GM19452 (cell line): ENCODE data around the gene DLGAP4.
"Not testable (repeated sequence)": the region's sequence is repeated elsewhere in the genome, so short reads cannot be mapped to it uniquely, and the experiment has no call there.

Experiments
- ATAC-seq: cut with Tn5 transposase; IDR thresholded peaks from one replicate; pipeline ENCODE4 v1.9.1; 2021; ENCODE audit not compliant: unreplicated experiment

The DLGAP4 gene

DNA sequence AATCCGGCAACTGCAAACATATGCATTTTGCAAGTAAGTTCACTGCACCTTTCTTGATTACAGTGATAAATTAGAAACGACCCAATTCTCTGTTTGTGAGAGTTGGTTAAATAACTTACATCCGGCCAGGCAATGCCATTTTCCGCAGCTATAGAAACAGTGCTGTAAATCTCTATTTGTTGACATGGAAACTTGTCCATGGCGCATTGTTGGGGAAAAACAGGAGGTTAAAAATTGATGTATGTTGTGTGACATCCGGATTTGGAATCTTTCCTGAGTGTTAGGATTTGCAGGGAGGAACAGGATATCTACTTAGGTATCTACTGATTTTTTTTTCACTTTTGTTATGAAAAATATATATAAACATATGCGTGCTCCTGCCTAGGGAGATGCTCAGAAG is 66.5 kb downstream of the DLGAP4 start:
- ATAC-seq = no peak

DNA sequence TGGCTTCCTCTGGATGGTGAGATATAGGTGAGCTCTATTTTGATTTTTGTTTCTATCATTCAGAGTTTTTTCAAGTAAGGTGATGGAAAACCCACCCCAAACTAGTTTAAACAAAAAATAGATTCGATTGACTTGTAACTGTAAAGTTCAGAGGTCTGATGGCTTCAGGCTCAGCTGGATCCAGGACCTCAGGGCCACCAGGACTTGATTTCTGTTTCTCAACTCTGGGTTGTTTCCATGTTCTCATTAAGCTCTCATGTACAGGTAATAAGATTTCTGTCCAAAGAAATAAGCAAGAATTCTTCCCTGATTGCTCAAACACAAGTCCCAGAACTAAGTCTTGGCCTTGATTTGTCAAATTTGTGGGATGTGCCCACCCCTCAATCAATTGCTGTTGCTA is 67.0 kb downstream of the DLGAP4 start:
- ATAC-seq = no peak

GRCh38 chr20:36374995-36375394 is 68.9 kb downstream of the DLGAP4 start:
- no peak for ATAC-seq

GRCh38 chr20:36377348-36378326 is 71.5 kb downstream of the DLGAP4 start:
- no peak for ATAC-seq

DNA sequence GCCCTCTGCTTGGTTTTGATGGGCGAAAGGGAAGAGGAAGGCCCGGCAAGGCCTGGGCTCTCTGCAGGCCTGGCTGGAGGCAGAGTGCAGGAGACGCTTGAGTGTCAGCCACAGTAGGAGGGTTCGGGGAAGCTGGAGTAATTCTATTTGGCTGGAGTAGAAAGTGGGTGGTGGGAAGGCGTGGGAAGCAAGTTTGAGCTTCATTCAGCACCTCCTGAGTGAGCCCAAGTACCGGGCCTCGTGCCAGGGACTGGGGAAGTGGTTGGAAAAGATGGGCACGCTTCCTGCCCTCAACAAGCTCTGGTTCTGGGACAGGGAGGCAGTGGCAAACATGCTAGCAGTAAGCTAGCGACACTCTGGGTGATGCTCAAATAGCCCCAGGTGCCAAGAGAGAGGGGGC is 72.5 kb downstream of the DLGAP4 start:
- no peak for ATAC-seq

DNA sequence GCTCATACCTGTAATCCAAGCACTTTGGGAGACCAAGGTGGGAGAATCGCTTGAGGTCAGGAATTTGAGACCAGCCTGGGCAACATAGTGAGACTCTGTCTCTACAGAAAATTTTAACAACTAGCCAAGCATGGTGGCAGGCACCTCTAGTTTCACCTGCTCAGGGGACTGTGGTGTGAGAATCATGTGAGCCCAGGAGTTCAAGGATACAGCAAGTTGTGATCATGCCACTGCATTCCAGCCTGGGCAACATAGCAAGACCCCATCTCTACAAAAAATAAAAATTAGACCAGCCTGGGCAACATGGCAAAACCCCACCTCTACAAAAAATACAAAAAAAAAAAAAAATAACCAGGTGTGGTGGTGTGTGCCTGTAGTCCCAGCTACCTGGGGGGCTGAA is 73.8 kb downstream of the DLGAP4 start:
- not testable (repeated sequence) for ATAC-seq

DNA sequence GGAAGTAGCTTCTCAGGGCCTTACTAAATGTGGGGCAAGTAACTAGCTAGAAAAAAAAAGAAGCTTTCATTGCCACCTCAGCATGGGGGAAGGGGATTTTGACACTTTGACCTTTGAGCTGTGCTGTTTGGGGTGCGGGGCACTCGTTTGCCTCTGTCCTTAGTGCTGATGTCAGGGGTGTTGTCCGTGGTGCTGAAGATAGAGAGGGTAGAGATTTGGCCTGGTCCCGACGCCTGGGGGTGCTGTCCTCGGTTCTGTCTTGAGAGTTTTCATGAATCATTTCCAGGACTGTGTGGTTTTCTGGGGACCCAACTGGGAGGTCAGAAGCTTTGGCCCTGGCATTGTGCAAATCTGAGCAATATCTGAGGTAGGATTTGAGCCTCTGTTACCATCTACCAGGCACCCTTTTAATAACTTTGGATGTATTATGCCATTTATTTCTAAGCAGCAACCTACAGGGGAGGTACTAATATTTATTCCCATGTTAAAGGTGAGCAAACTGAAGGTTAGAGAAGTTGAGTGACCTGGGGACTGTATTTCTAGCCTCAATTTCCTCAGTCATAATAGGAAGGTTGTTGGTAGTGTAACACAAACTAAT is 78.0 kb downstream of the DLGAP4 start:
- ATAC-seq = no peak

DNA sequence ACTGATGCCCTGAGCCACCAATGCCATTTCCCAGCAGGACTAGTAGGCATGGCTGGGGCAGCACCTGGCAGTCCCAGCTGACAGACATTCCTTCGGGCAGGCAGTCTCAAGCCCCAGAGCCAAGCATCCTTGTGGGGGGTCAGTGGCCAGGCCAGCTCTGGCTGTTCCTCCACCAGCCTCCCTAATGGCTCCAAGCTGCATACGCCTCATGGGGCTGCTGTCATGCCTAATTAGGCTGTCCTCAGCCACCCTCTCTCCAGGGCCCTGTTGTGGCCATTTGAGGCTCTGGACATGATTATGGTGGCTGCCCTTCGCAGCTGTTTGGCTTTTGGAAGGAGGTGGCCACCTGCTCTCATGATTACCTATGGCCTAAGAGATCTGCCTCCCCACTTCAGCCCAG is 79.4 kb downstream of the DLGAP4 start:
- ATAC-seq = no peak

- ATAC-seq = no peak
These were observed 80.1 kb downstream of the DLGAP4 start for GRCh38 chr20:36386236-36386635.

DNA sequence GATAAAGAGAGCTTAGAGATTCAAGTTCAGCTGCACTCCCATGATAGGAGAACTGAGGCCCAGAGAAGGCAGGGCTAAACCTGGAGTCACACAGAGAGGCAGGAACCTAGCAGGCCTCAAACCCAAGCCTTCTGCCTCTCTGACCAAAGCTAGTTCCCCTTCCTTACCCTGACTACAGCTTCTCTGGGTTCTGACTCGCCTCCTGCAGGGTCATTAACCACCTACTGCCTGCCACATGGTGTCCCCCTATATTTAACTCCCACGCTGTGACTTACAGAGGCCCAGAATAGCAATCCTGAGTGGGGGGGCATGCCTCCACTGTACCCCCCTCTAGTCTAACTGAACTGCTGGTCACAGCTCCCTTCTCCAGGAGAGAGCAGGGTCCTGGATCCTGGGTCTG is 84.1 kb downstream of the DLGAP4 start:
- ATAC-seq = no peak

DNA sequence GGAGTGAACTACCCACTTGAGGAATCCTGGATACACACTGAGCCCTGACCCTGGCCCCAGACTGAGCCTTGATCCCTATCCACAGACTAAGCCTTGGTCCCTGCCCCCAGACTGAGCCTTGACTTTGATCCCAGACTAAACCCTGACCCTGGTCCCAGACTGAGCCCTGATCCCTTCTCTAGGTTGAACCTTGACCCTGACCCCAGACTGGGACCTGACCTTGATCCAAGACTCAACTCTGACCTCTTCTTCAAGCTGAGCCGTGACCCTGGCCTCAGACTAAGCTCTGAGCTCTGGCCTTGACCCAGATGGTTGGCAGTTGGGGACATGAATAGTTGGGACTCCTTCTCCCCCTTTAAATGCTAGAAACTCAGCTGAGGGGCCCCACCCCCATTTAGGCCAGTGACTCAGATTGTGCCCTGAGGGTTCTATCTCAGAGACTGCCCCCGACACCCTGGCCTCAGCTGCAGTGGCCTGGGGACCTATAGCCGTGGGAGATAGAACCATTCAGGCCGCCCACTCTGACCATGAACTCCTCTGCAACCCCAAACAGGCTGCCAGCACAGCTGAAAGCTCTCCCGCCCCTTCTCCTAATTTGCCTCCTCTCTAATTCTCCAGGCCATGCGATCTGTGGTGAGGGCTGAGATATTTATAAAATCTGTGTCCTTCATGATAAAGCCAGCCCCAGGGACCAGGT is 84.7 kb downstream of the DLGAP4 start:
- no peak for ATAC-seq

DNA sequence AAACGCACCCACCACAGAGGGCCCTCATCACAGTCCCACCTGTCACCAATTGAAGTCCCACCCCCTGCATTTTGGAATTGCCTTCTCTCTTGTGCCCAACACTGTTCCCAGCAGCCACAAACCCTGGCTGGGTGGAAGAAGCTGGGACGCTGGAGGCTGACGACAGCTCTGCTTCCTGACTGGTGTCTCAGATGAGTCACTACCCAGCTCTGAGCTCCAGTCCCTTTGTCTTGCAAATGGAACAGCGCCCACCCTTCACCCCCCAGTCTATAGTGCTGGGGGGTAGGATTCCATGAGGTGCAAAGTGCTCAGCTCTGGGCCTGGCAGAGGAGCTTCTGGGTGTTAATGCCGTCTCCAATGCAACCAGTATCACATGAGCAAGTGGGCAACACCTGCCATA is 85.3 kb downstream of the DLGAP4 start:
- ATAC-seq = no peak

DNA sequence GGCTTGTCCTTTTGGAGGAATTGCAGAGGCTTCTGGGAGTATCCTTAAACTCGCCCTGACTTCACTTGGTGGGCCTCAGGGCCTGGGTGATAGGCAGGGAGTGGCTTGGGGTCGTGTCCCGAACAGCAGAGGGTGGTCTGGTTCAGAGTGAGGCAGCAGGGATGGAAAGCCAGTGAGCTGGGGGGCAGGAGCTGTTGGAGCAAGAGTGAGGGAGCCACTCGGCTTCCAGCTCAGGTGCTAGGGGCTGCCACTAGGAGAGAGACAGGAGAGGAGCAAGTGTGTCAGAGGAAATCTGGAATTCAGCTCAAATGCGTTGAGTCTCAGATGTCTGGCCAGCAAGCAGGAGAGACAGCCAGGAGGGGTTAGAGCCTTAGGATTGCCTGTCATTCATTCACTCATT is 85.8 kb downstream of the DLGAP4 start:
- ATAC-seq = no peak

DNA sequence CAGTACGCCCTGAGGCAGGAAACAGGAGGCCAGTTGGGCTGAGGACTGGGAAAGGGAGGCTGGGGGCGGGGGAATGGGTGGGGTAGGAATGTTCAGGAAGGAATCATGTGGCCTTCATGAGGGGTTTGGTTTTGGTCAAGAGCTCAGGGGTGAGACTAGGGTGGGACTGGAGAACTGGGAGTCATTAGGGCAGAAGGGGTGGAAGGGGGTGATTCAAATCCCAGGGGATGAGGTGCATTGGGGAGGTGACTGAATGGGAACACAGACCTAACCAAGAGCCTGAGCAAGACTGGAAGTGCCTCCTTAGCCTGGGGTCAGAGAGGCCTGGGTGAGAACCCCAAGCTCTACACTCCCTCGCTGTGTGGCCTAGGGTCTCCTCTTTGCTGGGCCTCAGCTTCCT is 86.8 kb downstream of the DLGAP4 start:
- ATAC-seq = no peak

DNA sequence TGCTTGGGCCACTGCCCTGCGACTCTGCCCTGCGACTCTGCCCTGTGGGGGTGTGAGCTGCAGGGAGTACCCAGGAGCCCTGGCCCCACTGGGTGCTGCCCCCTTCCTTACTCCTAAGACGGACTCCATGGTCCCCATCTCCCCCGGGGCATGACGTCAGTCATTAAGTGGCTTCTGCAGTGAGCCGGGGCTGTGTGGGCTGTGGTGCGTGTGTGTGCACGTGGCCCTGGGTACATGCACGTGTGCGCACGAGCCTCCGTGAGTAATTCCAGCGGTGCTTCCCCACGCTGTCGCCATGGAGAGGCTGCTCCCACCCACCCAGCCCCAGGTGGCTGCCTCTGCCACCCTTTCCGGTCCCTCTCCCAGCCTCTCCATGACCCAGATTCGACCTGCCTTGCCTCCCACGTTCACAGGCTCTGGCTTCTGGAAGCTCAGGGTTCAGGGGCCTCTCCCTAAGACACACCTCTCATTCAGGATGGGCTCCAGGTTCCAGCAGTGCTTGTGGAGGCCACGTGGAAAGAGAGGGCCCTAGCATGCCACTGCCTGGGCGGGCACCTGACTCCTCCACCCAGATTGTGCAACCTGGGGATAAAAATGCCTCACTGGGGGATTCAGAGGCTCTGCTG is 88.3 kb downstream of the DLGAP4 start:
- no peak for ATAC-seq

GRCh38 chr20:36396340-36396739 is 90.2 kb downstream of the DLGAP4 start:
- ATAC-seq = no peak

- no peak for ATAC-seq
These were observed 90.9 kb downstream of the DLGAP4 start for GRCh38 chr20:36396847-36397630.

- ATAC-seq = no peak
These were observed 92.4 kb downstream of the DLGAP4 start for GRCh38 chr20:36398515-36398914.

- ATAC-seq = no peak
These were observed 93.2 kb downstream of the DLGAP4 start for GRCh38 chr20:36399147-36399968.
